H9 (cell line): ENCODE data around the gene EML4. TPM values are rescaled to one million over a fixed set of nuclear protein-coding genes. Genes with fewer than 3 reads are reported as not detected.
A peak's percentile ranks its signal among the peaks of the same experiment; 100 is the strongest.

Experiments used
- DNase-seq: peaks from one replicate; pipeline ENCODE4 v3.0.0-alpha.2; 2017
- H2AFZ ChIP-seq: one replicate; pipeline ENCODE4 v1.6.1; 2013; ENCODE audit warnings: mild to moderate bottlenecking, low read length, control low read depth, moderate library complexity
- H2AK5ac ChIP-seq: 2 replicates; pipeline ENCODE4 v1.6.1; 2013; ENCODE audit warnings: low read length, control low read depth, mixed read lengths; ENCODE audit not compliant: insufficient read length
- H2BK120ac ChIP-seq: one replicate; pipeline ENCODE4 v1.6.1; 2013; ENCODE audit warnings: low read depth, mild to moderate bottlenecking, low read length, control low read depth, inconsistent platforms; ENCODE audit not compliant: poor library complexity, severe bottlenecking
- H2BK12ac ChIP-seq: 2 replicates; pipeline ENCODE4 v1.6.1; 2013; ENCODE audit warnings: low read length, control low read depth, mixed read lengths, low read depth; ENCODE audit not compliant: insufficient read length
- H2BK15ac ChIP-seq: 2 replicates; pipeline ENCODE4 v1.6.1; 2013; ENCODE audit warnings: low read depth, low read length, control low read depth
- H2BK20ac ChIP-seq: one replicate; pipeline ENCODE4 v1.6.1; 2013; ENCODE audit warnings: low read depth, mild to moderate bottlenecking, low read length, control low read depth, inconsistent platforms; ENCODE audit not compliant: poor library complexity, severe bottlenecking
- H2BK5ac ChIP-seq: 2 replicates; pipeline ENCODE4 v1.6.1; 2013; ENCODE audit warnings: low read length, control low read depth, mixed read lengths; ENCODE audit not compliant: insufficient read length
- H3K14ac ChIP-seq: 2 replicates; pipeline ENCODE4 v1.6.1; 2013; ENCODE audit warnings: low read length, control low read depth; ENCODE audit not compliant: insufficient read depth
- H3K18ac ChIP-seq: 2 replicates; pipeline ENCODE4 v1.6.1; 2013; ENCODE audit warnings: low read depth, mild to moderate bottlenecking, mixed read lengths, low read length, control low read depth; ENCODE audit not compliant: insufficient read length
- H3K23ac ChIP-seq: 2 replicates; pipeline ENCODE4 v1.6.1; 2013; ENCODE audit warnings: low read length, control low read depth, mixed read lengths, low read depth; ENCODE audit not compliant: insufficient read length
- H3K23me2 ChIP-seq: 2 replicates; pipeline ENCODE4 v1.6.1; 2013; ENCODE audit warnings: low read depth, mild to moderate bottlenecking, mixed read lengths, low read length, control low read depth; ENCODE audit not compliant: insufficient read length, poor library complexity, severe bottlenecking
- H3K27ac ChIP-seq: 2 replicates; pipeline ENCODE4 v1.5.1; 2013; ENCODE audit warnings: low read length, control low read depth, mixed read lengths, low read depth; ENCODE audit not compliant: insufficient read length
- H3K27me3 ChIP-seq: 2 replicates; pipeline ENCODE4 v1.6.1; 2013; ENCODE audit warnings: low read length, control low read depth, inconsistent platforms; ENCODE audit not compliant: insufficient read depth
- H3K4ac ChIP-seq: 2 replicates; pipeline ENCODE4 v1.6.1; 2013; ENCODE audit warnings: low read depth, mild to moderate bottlenecking, control low read depth, inconsistent platforms, low read length, moderate library complexity
- H3K4me1 ChIP-seq: 2 replicates; pipeline ENCODE4 v1.6.1; 2013; ENCODE audit warnings: low read length, control low read depth, inconsistent platforms; ENCODE audit not compliant: insufficient read depth
- H3K4me2 ChIP-seq: 2 replicates; pipeline ENCODE4 v1.6.1; 2013; ENCODE audit warnings: low read length, control low read depth, mixed read lengths; ENCODE audit not compliant: insufficient read length, insufficient read depth
- H3K56ac ChIP-seq: 2 replicates; pipeline ENCODE4 v1.6.1; 2013; ENCODE audit warnings: low read depth, mild to moderate bottlenecking, mixed read lengths, low read length, control low read depth; ENCODE audit not compliant: insufficient read length
- H3K79me1 ChIP-seq: 2 replicates; pipeline ENCODE4 v1.6.1; 2013; ENCODE audit warnings: low read depth, mild to moderate bottlenecking, moderate library complexity, low read length, control low read depth, inconsistent platforms; ENCODE audit not compliant: insufficient read depth, poor library complexity, severe bottlenecking
- H3K79me2 ChIP-seq: 2 replicates; pipeline ENCODE4 v1.6.1; 2013; ENCODE audit warnings: low read length, control low read depth, inconsistent platforms; ENCODE audit not compliant: insufficient read depth
- H3K9ac ChIP-seq: 2 replicates; pipeline ENCODE4 v1.6.1; 2013; ENCODE audit warnings: low read length, control low read depth, mixed read lengths; ENCODE audit not compliant: insufficient read length; ENCODE audit errors: extremely low read depth
- H3K9me3 ChIP-seq: one replicate; pipeline ENCODE4 v1.6.1; 2013; ENCODE audit warnings: low read depth, low read length, inconsistent platforms; ENCODE audit not compliant: control insufficient read depth
- H3T11ph ChIP-seq: one replicate; pipeline ENCODE4 v1.6.1; 2013; ENCODE audit warnings: mild to moderate bottlenecking, low read length, control low read depth, inconsistent platforms
- H4K20me1 ChIP-seq: one replicate; pipeline ENCODE4 v1.6.1; 2013; ENCODE audit not compliant: control insufficient read depth, insufficient read length, insufficient read depth
- H4K5ac ChIP-seq: 2 replicates; pipeline ENCODE4 v1.6.1; 2013; ENCODE audit warnings: low read depth, mild to moderate bottlenecking, mixed read lengths, low read length, control low read depth; ENCODE audit not compliant: insufficient read length
- H4K8ac ChIP-seq: replicated peaks from 2 replicates; pipeline ENCODE4 v1.6.1; 2013; ENCODE audit warnings: low read length, control low read depth, mixed read lengths, low read depth; ENCODE audit not compliant: insufficient read length
- H4K91ac ChIP-seq: 2 replicates; pipeline ENCODE4 v1.6.1; 2013; ENCODE audit warnings: low read depth, mild to moderate bottlenecking, moderate library complexity, mixed read lengths, low read length, control low read depth; ENCODE audit not compliant: insufficient read length
- H3K27ac Mint-ChIP-seq, 3 experiments: 2 replicates in 2 of 3; 3 replicates in 1 of 3; pipeline ENCODE4 v1.8.0; 2020 to 2021; ENCODE audit warnings: mixed read lengths in 3 of 3, mild to moderate bottlenecking in 1 of 3, moderate library complexity in 1 of 3
- H3K27me3 Mint-ChIP-seq: 2 replicates; pipeline ENCODE4 v1.8.0; 2021; ENCODE audit warnings: low read depth, mild to moderate bottlenecking, moderate library complexity, mixed read lengths
- H3K36me3 Mint-ChIP-seq, 3 experiments: 2 replicates in 2 of 3; 3 replicates in 1 of 3; pipeline ENCODE4 v1.8.0; 2020 to 2021; ENCODE audit warnings: low read depth in 3 of 3, mixed read lengths in 3 of 3; ENCODE audit not compliant: insufficient read depth in 1 of 3
- H3K4me1 Mint-ChIP-seq, 2 experiments: 2 replicates each; pipeline ENCODE4 v1.8.0; 2020; ENCODE audit warnings: mixed read lengths in 2 of 2
- H3K4me3 Mint-ChIP-seq, 2 experiments: 2 replicates in 1 of 2; 3 replicates in 1 of 2; pipeline ENCODE4 v1.8.0; 2020 to 2021; ENCODE audit warnings: mild to moderate bottlenecking in 2 of 2, mixed read lengths in 2 of 2, moderate library complexity in 1 of 2
- H3K9me3 Mint-ChIP-seq, 2 experiments: 2 replicates in 1 of 2; 3 replicates in 1 of 2; pipeline ENCODE4 v1.8.0; 2020; ENCODE audit warnings: mild to moderate bottlenecking in 2 of 2, mixed read lengths in 2 of 2, moderate library complexity in 1 of 2
- WGBS: extraction: QIAGEN DNeasy Blood & Tissue Kit; methylation state at CpG from one replicate; pipeline ENCODE4 v1.1.7; 2013; ENCODE audit warnings: missing lambda C conversion rate, low lambda C conversion rate, mixed read lengths; ENCODE audit not compliant: insufficient read length; ENCODE audit errors: extremely low coverage; 5-methylcytosine and 5-hydroxymethylcytosine counted together
- total RNA-seq: library from RNA; stranded (reverse); gene quantifications from 2 replicates; pipeline ENCODE4 v1.2.1, GENCODE V29; 2021
- TF ChIP-seq, protein P1 (sequence below): fragments of 200-600 bp; sonication (generic); conservative IDR thresholded peaks from 3 replicates; pipeline ENCODE4 v1.8.0; 2021; ENCODE audit warnings: antibody characterized with exemption, mild to moderate bottlenecking

The EML4 gene
- total RNA-seq, 1 experiment from 2014 or later: 68.6 TPM

GRCh38 chr2:42184346-42184745, 15.2 kb downstream of the EML4 start:
- Mint-ChIP-seq H3K27ac (no peak overlapping the region), H3K36me3 (peaks cover 2 to 15% (median 5%) of the 10 kb centered on the region in 3 experiments), H3K4me3 (no peak overlapping the region), H3K27me3 (no peaks in the 10 kb centered on the region), H3K4me1 (peaks cover 7% of the 10 kb centered on the region in 2 experiments), H3K9me3 (peaks cover 0 to 2% of the 10 kb centered on the region in 2 experiments; a peak in 1 of 5 replicates)
- Histone ChIP-seq H2BK15ac (no peak overlapping the region), H3K56ac (no peak overlapping the region), H3K14ac (no peak overlapping the region), H2AK5ac (no peak overlapping the region), H4K8ac (no peak overlapping the region), H2BK5ac (no peak overlapping the region), H3T11ph (no peak overlapping the region), H3K9ac (no peak overlapping the region), H2BK12ac (no peak overlapping the region), H3K23ac (no peak overlapping the region), H3K79me2 (peaks cover 10% of the 10 kb centered on the region; the same call in 1 of the 2 replicates), H4K91ac (no peak overlapping the region), H4K5ac (no peak overlapping the region), H4K20me1 (no peaks in the 10 kb centered on the region), H3K27ac (no peak overlapping the region), H3K4me2 (no peak overlapping the region), H3K18ac (no peak overlapping the region), H3K4ac (no peak overlapping the region), H2BK120ac (no peak overlapping the region), H3K9me3 (no peaks in the 10 kb centered on the region), H3K4me1 (no peaks in the 10 kb centered on the region), H2BK20ac (no peak overlapping the region), H3K23me2 (no peaks in the 10 kb centered on the region), H3K27me3 (no peaks in the 10 kb centered on the region), H3K79me1 (peaks cover 2% of the 10 kb centered on the region), H2AFZ (no peak overlapping the region)
- 100% methylated on average over 1 of the region's 3 CpGs for WGBS
- DNase-seq: no peak
- TF ChIP-seq, protein P1, sequence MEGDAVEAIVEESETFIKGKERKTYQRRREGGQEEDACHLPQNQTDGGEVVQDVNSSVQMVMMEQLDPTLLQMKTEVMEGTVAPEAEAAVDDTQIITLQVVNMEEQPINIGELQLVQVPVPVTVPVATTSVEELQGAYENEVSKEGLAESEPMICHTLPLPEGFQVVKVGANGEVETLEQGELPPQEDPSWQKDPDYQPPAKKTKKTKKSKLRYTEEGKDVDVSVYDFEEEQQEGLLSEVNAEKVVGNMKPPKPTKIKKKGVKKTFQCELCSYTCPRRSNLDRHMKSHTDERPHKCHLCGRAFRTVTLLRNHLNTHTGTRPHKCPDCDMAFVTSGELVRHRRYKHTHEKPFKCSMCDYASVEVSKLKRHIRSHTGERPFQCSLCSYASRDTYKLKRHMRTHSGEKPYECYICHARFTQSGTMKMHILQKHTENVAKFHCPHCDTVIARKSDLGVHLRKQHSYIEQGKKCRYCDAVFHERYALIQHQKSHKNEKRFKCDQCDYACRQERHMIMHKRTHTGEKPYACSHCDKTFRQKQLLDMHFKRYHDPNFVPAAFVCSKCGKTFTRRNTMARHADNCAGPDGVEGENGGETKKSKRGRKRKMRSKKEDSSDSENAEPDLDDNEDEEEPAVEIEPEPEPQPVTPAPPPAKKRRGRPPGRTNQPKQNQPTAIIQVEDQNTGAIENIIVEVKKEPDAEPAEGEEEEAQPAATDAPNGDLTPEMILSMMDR: peak; percentile 47; the same call in 2 of the 3 replicates
